ENCODE measurements around the gene CTAG1A.
"Not testable (repeated sequence)": the region's sequence is repeated elsewhere in the genome, so short reads cannot be mapped to it uniquely, and the experiment has no call there.

CTAG1A gene

DNA sequence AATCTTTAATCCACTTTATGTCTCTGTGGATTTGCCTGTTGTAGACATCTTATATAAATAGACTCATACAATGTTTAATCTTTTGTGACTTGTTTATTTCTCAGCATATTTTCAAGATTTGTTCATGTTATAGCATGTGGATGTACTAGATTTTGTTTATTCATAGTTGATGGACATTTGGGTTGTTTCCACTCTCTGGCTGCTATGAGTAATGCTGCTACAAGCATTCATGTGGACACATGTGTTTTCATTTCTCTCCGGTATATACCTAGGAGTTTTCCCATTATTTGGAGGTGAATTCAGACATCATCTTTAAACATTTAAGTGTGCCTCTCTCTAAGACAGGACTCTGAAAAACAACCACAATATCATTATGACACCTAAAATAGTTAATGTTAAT lies 35.2 kb upstream of the CTAG1A start:
- FAIRE-seq (no peak), DNase-seq (ENCODE audit: insufficient read length, low spot score) (no peak)
- TF ChIP-seq POLR2A (IDR thresholded peaks at IDR 0.05; ENCODE audit: low read depth, low read length): no peak

DNA sequence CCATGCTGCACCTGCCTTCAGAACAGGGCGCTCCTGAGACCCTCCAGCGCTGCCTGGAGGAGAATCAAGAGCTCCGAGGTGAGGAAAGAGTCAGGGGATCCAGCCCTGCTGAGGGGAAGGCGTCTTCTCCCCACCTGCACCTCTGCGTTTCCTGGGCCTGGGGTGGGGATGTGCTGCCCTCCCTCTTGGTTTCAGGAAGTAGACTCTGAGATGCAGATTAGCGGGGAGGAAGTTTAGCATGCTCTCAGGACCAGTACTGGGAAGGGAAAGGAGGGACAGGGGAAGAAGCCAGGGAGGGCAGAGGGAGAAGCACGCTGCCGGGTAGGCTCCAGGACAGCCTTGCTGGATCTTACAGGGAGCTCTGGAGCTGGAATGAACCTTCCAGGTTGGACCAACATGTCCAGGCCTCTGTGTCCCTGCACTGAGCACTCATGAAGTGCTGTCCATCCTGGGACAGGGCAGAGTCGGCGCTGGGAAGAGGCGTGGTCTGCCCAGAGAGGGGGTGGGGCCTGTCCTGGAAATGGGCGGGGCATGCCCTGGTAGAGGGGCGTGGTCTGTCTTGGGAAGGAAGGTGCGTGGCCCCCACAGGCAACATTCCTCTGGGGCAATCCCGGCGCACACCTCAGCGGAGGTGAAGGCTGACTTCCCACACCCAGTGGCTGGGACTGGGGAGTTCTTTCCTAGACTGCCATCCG lies 32.7 kb upstream of the CTAG1A start:
- DNase-seq (ENCODE audit: insufficient read length, low spot score); FAIRE-seq: not testable (repeated sequence)

DNA sequence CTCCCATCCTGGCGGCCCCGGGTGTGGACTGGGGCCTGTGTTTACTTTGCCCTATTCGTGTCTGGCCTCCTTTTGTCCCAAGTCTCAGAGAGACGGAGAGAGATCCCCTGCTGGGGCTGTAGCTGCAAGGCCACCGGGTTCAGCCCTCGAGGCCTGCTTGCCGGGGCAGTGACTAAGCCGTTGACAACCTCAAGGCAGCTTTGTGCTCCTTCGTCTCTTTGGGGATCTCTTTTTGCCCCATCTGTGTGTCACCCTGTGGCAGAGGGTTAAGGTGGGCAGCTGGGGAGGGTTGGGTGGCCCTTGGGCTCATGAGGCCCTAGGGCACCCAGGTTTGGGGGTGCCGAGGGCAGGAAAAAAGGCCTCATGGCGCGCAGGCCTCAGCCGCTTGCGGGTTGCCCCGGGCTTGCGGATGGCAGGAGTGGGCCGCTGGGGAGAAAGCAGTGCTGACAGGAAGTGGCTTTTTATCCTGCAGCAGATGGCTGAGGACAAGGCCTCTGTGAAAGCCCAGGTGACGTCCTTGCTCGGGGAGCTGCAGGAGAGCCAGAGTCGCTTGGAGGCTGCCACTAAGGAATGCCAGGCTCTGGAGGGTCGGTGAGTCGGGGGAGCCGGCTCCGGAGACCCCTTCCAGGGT lies 26.8 kb upstream of the CTAG1A start:
- not testable (repeated sequence) for DNase-seq (ENCODE audit: insufficient read length, low spot score); FAIRE-seq

GRCh38 chrX:154558896-154559295 lies 26.0 kb upstream of the CTAG1A start:
- not testable (repeated sequence) for FAIRE-seq

DNA sequence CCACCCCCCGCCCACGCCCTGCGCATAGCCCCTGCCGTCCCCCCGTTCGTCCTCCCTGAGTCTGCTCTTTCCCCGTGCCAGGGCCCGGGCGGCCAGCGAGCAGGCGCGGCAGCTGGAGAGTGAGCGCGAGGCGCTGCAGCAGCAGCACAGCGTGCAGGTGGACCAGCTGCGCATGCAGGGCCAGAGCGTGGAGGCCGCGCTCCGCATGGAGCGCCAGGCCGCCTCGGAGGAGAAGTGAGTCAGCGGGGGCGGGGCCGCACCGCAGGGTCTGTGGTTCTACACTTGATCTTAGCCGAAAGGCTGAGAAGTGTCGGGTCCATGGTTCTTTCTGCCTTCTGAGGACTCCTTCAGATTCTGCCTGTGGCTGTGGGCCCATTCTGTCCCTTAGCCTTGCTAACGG lies 24.6 kb upstream of the CTAG1A start:
- not testable (repeated sequence) for FAIRE-seq; DNase-seq (ENCODE audit: insufficient read length, low spot score)

More at GRCh38 chrX:154558896-154559295, 26.0 kb upstream of the CTAG1A start:
- DNase-seq (ENCODE audit: insufficient read length, low spot score): not testable (repeated sequence)

DNA sequence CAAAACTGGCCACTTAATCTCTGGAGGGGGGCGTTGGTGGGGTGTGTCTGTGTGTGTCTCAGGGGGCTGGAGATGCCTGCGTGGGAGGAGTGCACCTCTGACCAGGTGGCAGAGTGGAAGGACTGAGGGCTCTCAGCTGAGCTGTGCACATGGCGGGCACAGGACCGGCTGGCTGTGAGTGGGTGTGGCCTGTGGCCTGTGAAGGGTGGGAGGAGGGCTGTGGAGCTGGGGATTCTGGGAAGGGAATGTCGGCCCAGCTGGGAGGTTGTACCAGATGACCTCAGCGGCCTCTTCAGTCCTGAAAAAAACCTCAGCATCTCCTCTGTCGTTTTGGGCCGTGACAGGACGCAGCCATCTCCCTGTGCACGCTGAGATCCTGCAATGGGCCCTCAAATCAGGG lies 22.6 kb upstream of the CTAG1A start:
- not testable (repeated sequence) for DNase-seq (ENCODE audit: insufficient read length, low spot score); FAIRE-seq

- DNase-seq (ENCODE audit: insufficient read length, low spot score); FAIRE-seq: not testable (repeated sequence)
Measured at GRCh38 chrX:154570361-154570760, 14.6 kb upstream of the CTAG1A start.

DNA sequence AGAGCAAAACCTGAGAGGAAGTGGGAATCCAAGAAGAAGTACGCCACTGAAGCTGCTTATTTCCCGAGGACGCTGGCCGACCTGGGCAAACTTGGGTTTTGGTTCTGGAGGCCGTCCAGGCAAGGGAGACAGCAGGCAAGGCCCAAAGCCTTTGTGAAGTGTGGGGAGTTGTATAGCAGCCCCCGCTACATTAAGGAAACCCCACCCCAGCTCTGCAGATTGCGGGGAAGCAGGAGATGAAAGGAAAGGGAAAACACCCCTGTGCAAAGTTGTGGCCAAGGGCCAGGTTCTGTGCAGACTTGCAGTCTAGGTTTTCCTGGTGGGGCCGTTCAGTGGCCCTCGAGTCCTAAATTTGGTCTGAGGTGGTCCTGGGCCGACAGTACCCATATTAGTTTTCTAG lies 11.9 kb upstream of the CTAG1A start:
- not testable (repeated sequence) for FAIRE-seq; DNase-seq (ENCODE audit: insufficient read length, low spot score)

DNA sequence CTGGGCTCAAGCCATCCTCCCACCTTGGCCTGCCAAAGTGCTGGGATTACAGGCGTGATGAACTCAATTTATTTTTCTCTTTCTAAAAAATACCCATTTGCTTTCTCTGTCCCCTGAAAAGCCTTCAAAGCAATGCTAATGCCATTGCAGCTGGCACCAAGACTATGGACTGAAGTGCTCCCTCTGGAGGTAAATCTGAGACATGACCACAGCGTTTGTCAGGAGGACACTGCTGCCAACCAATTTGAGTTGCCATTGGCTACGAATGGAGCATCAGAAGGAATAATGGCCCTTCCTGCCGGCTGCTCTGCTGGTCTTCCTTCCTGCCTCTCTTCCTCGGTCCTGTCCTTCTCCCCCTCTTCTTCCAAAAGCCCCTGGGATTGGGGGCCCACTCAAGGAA lies 9.9 kb upstream of the CTAG1A start:
- peak; percentile 84 for FAIRE-seq
- DNase-seq (ENCODE audit: insufficient read length, low spot score): not testable (repeated sequence)

GRCh38 chrX:154582994-154583393 lies 1.9 kb upstream of the CTAG1A start:
- DNase-seq (ENCODE audit: insufficient read length, low spot score); FAIRE-seq: not testable (repeated sequence)

DNA sequence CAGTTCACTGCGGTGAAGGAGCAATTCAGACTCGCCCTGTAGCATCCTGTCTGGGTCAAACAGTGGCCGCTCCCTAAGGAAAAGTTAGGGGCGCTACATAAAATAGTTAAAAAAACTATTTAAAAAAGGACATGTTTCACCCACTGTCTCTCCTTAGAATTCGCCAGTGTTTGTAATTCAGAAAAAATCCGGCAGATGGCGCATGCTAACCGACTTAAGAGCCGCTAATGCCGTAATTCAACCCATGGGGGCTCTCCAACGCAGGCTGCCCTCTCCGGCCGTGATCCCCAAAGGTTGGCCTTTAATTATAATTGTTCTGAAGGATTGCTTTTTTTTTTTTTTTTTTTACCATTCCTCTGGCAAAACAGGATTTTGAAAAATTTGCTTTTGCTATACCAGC lies 5.5 kb downstream of the CTAG1A start:
- FAIRE-seq: peak; percentile 60
- DNase-seq (ENCODE audit: insufficient read length, low spot score): not testable (repeated sequence)

GRCh38 chrX:154592505-154592904 lies 7.6 kb downstream of the CTAG1A start:
- DNase-seq (ENCODE audit: insufficient read length, low spot score): no peak
- no peak for TF ChIP-seq POLR2A (IDR thresholded peaks at IDR 0.05; ENCODE audit: low read depth, low read length)
- no peak for FAIRE-seq

DNA sequence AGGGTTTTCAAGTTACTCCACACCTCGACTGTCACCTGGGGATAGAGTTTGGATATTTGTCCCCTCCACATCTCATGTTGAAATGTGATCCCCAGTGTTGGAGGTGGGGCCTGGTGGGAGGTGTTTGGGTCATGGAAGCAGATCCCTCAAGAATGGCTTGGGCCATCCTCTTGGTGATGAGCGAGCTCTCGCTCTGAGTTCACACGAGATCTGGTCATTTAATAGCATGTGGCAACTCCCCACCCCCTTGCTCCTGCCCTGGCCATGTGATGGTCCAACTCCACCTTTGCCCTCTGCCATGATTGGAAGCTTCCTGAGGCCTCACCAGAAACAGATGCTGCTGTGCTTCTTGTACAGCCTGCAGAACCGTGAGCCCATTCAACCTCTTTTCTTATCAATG lies 8.3 kb downstream of the CTAG1A start:
- no peak for FAIRE-seq

DNA sequence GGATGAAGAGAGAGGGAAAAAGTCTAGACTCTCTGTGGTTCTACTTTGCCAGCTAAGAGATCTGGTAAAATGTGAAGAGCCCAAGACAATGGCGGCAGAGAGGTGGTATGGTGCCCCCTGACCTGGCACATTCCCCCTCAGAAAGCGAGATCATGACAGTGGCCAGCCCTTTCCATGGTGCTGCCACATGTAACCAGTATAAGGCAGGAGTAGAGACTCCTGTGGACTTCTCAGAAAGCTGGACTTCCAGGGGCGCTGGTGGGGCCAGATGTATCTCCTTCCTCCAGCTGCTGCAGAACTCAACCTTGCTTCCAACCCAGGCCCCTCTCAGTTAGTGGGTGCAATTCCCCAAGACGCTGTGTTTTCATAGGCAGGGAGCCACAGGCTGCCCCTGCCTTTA lies 9.6 kb downstream of the CTAG1A start:
- TF ChIP-seq POLR2A (IDR thresholded peaks at IDR 0.05; ENCODE audit: low read depth, low read length): no peak
- DNase-seq (ENCODE audit: insufficient read length, low spot score) (no peak), FAIRE-seq (no peak)

More for the DNA sequence above, 8.3 kb downstream of the CTAG1A start:
- TF ChIP-seq POLR2A (IDR thresholded peaks at IDR 0.05; ENCODE audit: low read depth, low read length): no peak
- DNase-seq (ENCODE audit: insufficient read length, low spot score): no peak

DNA sequence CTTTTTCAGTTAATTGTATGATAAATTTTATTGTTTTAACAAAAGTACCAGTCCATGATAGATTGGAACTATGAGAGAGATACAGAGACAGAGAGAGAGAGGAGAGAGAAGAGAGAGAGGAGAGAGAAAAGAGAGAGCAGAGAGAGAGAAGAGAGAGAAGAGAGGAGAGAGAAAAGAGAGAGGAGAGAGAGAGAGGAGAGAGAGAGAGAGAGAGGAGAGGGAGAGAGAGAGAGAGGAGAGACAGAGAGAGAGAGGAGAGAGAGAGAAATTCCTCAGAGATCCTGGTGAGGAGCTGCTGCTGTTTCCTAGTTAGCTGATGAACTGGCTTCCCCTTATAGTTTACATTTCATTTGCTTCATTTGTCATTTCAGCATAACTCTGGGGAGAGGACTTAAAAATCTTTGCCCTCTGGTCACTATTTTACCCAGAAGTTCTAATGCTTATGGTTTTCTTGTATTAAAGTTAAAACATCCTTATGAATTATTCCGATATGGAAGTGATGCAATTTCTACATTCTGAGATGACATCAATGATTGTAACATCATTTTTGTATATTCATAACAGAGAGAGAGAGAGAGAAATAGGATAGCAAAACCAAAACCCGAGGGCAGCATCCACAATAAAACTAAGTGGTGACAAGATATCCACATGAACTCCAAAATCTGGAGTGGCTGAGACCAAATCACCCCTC lies 10.8 kb downstream of the CTAG1A start:
- no peak for FAIRE-seq
- TF ChIP-seq POLR2A (IDR thresholded peaks at IDR 0.05; ENCODE audit: low read depth, low read length): no peak
- no peak for DNase-seq (ENCODE audit: insufficient read length, low spot score)

All from H54 (cell line).